GM18909 (cell line): ENCODE results near the gene SEMA5B.

Source experiments
- ATAC-seq: cut with Tn5 transposase; IDR thresholded peaks from one replicate; pipeline ENCODE4 v1.9.1; 2021; ENCODE audit warnings: mild to moderate bottlenecking; ENCODE audit not compliant: unreplicated experiment, poor library complexity

SEMA5B gene

DNA sequence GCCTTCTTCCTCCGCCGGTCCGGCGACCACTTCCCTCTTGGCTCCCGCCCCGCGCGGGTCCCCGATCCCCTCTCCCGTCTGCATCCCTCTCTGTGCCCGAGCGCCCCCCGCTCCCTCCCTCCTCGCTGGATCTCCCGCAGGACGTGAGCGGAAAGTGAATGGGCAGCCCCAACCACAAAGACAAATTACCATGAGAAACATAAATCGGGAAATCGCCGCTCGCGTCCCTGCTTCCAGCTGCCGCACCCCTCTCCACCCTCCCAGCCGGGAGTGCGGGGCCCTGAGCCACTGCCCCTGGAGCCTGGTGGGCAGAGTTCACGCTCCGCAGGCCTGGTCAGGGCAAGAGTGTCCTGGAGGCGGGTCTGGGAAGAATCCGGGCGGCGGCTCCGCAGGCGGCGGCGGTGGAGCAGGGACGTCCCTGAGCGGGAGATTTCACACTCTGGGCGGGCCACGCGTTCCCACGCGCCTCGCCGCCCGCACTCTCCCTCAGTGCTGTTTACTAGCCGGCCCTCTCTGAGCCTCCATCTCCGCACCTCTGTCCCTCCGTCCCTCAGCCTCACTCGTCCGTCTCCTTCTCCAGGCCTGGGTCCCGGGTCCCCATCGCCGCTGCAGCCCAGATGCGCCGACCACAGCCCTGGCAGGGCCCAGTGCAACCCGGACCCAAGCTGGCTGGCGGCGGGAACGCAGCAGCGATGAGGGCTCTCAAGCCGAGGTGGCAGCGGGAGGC lies 835 bp downstream of the SEMA5B start:
- no peak for ATAC-seq

DNA sequence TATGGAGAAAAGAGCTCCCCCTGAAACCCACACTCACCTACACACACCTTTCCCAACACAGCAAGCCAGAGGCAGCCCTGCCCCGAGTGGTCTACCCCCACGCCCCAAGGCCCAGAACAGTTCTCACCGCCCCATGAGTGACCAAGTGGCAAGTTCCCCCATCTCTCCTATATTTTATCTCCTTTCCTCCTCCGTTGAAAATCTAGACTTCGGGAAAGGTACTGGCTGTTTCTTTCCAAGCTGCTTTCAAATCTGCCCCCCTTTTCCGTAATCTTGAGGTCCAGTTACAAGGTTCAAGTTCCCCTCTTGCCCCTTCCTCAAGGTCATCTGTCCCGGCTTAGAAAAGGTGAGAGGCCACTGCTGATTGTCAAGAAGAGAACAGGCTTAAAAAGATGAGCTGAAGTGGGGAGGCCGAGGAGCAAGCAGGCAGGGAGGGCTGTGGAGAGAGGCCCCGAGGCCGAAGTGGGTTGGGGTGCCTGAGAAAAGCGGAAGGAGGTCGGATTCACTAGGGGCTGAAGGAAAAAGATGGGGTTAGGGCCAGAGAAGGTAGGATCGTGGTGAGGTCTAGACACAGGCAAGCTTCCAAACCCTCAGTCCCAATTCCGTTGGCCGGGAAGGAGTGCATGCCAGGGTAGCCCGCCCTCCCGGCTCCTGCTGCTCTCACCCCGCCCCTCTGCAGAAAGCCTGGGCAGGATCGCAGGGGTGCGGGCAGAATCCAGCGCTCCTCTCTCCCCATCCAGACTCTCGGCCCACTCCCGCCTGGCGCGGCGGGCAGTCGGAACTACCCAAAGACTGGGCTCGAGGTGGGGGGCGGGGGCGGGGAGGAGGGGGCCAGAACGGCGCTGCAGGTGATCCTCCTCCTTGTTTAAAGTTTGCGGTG lies 1.7 kb downstream of the SEMA5B start:
- ATAC-seq: no peak

GRCh38 chr3:123024056-123024455 lies 3.5 kb downstream of the SEMA5B start:
- ATAC-seq: no peak

- no peak for ATAC-seq
Measured at GRCh38 chr3:123021996-123022510, 5.5 kb downstream of the SEMA5B start.

DNA sequence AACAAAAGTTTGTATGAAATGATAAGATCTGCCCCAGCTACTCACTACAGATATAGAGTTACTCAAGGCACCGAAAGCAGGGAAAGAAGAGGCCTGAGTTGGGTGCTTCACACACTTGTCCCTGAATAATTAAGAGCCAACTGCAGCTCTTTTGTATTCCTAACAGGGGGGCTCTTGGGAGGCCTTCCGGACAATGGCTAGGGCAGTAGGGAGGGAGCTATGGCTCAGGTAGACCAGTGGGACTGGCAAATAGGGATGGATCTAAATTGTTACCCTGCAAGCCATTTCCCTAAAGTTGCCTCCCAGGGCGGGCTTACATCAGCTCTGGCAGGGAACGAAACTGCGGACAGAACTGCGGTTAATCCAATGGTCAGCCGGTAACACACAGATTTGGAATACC lies 6.2 kb downstream of the SEMA5B start:
- ATAC-seq: no peak

DNA sequence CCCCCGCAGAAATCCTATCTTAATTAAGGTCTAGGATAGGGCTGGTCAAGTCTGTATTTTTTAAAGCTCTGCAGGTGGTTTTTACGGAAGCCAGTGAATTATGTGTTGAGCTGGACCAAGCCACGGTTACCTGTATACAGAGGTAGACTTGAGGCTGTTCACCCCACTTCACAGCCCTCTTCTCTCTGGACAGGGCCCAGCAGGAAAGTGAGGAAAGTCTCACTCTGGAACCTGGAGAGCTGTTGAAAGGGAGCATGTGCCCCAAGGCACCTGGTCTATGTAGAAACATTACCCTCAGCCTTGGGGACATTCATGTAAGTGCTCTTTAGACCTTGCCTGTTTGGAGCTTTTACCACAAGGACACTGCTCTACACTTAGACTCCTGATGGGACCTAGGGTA lies 6.9 kb downstream of the SEMA5B start:
- ATAC-seq: no peak

DNA sequence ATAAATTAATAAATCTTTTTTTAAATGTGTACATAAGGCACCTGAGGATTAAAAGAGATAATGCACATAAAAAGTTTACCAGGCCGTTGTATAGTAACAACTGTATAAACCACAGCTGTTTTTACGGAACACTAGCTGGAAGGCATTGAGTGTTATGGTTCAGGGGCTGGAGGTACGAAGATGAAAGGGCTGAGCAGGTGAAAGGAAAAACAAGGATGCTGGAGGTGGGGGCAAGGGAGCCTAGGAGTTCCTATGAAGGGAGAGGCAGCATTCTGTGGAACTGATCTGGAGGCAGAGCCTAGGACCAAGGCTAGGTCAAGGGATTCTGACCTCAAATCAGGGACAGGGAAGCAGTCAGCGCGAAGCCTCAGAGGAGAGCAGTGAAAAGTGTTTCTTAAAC lies 8.0 kb downstream of the SEMA5B start:
- ATAC-seq: no peak

DNA sequence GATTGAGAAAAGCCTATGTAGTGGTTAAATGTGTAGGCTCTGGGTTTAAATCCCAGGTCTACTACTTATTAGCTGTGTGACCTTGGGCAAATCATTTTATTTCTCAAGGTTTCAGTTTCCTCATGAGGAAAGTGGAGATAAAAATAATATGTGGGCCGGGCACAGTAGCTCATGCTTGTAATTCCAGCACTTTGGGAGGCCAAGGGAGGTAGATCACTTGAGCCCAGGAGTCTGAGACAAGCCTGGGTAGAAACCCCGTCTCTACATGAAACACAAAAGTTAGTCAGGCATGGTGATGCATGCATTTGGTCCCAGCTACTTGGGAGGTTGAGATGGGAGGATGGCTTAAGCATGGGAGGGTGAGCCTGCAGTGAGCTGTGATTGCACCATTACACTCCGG lies 8.4 kb downstream of the SEMA5B start:
- no peak for ATAC-seq

DNA sequence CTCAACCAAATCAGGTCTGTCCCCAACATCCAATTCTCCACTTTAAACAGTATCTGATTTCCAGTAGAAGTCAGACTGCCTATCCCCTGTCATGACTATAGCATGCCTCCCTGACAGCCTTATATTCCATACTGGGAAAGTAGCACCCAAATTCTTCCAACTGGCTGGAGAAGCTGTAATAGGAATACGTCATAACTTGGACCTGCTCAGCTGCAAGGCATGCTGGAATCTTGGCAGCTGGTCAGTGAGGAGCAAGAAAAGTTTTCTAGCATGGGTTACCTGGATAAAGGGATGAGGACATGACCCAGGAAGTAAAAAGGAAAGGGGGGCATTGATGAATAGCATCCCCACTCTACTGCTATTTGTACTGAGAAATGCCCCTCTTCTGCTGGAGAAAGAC lies 8.9 kb downstream of the SEMA5B start:
- no peak for ATAC-seq

DNA sequence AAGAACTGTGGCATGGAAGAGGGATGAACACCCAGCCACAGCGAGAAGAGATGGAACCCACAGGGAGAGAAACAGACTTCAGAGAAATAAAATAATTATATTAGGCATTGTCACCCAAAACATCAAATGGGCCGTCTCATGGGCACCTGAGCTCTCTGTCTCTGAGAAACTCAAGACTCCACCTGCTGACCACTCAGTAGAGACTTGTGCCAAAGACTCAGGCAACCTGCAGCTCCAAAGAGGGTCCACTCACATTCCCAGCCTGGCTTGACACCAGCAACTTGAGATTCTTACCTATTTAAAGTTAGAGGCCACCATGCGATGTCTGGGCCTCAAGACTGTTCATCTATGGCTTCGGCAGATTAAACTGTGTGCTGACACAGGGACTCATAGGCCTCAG lies 12.0 kb downstream of the SEMA5B start:
- ATAC-seq: no peak

DNA sequence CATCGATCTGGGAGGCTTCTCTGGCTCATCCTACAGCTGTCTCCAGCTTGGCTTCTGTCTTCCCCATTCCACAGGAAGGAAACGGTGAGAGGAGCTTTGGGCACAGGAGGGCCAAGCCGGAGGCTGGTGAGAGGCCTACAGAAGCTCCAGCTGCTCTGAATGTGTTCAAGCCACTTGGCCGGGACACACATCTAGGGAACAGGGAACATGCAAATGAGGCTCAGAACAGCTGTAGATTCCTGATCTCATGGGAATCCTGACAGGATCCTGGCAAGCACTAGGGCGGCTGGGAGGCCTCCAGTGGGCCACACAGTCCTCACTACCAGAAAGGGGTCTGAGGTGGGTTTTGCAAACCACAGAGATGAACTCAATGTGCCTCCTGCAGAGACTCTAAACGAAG lies 13.7 kb downstream of the SEMA5B start:
- ATAC-seq: no peak

GRCh38 chr3:123012652-123013051 lies 14.9 kb downstream of the SEMA5B start:
- ATAC-seq: no peak

GRCh38 chr3:123011447-123011846 lies 16.1 kb downstream of the SEMA5B start:
- ATAC-seq: no peak

DNA sequence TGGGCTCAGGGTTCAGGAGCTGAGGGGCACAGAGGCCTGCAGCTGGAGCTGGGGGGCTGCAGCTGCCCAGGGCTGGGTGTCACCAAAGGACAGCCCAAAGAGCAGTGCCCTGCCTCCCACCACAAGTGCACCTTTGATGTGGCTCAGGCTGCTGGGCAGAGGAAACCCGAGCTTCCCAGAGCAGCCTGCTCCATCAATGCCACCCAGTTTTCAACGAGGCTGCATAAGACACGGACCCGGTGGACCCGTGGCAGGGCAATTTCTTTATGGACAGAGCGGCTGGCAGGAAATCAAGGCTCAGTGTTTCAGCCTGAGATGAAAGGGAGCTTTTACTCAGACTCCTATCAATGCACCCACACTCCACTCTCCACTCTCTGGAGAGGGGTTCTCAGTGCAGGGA lies 18.7 kb downstream of the SEMA5B start:
- ATAC-seq: no peak

DNA sequence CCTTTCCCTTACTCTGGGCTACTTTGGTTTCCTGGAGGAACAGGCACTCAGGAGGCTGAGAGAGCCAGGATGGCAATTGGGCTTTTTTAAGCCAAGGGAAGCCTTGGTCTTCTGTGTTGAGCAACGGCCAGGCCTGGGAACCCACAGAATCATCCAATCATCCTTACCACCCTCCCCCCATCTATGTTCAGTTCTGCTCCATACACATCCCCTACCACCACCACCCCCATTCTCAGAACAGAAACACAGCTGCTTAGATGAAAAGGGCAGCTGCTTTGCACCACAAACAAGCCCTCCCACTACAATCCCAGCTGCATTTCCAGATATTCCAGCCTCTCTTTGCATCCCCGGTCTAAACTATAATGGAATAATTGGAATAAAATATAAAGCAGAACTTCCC lies 21.0 kb downstream of the SEMA5B start:
- no peak for ATAC-seq

GRCh38 chr3:123005291-123005690 lies 22.3 kb downstream of the SEMA5B start:
- no peak for ATAC-seq

- ATAC-seq: no peak
Measured at GRCh38 chr3:123004201-123004918, 23.2 kb downstream of the SEMA5B start.

DNA sequence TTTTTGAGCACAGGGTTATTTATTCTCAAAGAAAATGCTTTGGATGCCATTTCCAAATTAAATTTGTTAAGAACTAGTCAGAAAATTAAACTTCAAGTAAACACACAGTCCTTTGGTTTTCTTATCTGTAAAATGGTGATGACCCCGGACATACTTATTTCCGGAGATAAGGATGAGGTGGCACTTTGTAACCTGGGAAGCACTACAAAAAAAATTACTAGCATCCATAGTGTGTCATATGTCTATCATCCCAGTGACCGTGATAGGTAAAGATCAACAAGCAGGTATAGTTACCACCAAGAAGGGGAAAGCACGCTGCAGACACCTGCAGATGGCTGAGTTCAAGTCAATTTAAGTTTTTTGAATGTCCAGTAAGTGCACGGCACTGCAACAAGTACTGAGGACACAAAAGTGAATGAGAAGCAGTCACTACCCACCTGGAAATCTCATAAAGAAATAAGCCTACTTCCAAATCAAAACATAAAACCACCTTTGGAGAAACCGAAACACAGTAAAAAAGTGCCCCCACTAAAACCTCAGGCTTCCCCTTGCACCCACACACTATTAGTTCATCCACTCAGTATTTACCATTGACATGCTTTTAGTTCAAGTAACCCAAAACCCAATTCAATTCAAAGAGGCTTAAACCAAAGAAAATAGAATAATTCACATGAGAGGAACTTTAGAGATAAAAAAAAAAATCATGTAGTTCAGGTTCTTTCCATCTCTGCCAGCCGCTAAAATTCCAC lies 24.6 kb downstream of the SEMA5B start:
- ATAC-seq: no peak

DNA sequence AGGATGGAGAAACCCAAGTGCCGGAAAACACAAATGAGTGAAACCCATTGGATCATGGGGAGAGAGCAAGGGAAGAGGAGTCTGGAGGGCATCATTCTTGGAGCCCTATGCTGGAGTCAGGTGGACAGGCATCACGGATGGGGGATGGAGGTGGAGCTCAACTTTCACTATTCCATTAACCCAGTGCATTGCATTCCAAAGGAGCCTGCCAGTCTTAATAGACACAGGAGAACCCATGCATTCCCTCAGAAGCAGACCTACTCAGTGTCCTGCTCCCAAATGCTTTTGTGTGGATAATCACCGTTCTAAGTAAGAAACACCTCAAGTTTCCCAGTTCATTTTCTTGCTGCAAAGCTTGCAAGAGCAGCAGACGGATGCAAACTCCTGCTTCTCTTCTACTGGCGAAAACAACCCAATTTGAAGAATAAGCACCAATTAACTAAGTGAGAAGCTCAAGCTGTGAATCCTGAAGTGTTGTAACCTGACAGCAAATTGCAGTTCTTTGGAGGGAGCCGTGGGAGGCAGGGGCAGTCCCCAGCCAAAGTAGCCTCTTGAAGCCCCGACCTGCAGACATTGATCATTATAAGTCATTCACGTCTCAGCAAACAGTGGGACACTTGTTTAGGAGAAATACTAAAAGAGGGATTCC lies 25.3 kb downstream of the SEMA5B start:
- ATAC-seq: no peak

DNA sequence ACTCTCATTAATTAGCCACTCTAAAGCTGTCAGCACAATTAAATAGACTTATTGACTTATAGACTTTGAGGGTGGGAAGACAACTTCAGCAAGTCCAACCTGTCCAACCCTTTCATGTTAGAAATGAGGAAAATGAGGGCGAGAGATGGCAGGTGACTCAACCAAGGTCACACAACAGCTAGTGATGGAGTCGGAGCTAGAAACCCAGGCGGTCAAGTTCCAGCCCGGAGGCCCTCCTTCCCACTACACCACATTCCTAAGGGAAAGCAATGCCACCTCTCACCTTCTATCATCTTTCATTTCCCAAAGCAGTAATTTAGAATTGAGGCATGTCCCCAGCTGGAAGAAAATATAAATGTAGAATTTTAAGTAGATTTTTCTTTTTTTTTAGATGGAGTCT lies 28.7 kb downstream of the SEMA5B start:
- no peak for ATAC-seq
